KOPT-K1 (cell line): Measurements from ENCODE around the gene DDR1.
A peak's percentile ranks its signal among the peaks of the same experiment; 100 is the strongest.
"Not testable (repeated sequence)": the region's sequence is repeated elsewhere in the genome, so short reads cannot be mapped to it uniquely, and the experiment has no call there.

ENCODE experiments used
- H3K27ac ChIP-seq: fragments of 200-600 bp; sonication (generic); 2 replicates; pipeline ENCODE4 v1.5.1; 2016; ENCODE audit warnings: antibody characterized with exemption, mild to moderate bottlenecking, low read depth, low read length; ENCODE audit not compliant: poor library complexity, severe bottlenecking
- H3K36me3 ChIP-seq: fragments of 200-600 bp; sonication (generic); 2 replicates; pipeline ENCODE4 v1.5.1; 2017; ENCODE audit warnings: antibody characterized with exemption, mild to moderate bottlenecking, low read length, moderate library complexity; ENCODE audit not compliant: insufficient read depth
- H3K9me3 ChIP-seq: fragments of 200-600 bp; sonication (generic); 2 replicates; pipeline ENCODE4 v1.5.1; 2017; ENCODE audit warnings: antibody characterized with exemption, low read length, mild to moderate bottlenecking; ENCODE audit not compliant: insufficient read depth, poor library complexity, severe bottlenecking

Gene DDR1

GRCh38 chr6:30844118-30844535, 40.2 kb upstream of the DDR1 start:
- H3K27ac ChIP-seq, result peak overlapping the region; percentile 46
- H3K36me3 ChIP-seq, result no peaks in the 10 kb centered on the region
- H3K9me3 ChIP-seq, result no peaks in the 10 kb centered on the region

DNA sequence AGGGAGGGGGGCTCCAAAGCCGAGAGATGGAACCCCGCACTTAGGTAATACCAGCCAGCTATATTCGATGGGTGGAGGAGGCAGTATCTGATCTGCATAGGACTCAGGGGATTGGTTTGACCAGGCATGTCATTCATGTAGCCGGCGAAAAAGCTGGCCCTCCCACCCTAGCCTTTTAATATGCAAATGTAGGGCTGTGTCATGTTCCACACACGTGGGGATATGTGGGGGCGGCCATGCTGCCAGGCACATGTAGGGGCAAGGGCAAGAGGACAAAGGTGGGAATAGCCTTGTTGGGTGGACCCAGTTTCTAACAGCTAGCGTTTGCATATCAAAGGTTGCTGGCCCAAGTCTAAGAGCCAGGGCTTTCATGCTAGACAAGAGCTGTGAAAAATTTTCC, 39.1 kb upstream of the DDR1 start:
- H3K27ac ChIP-seq, result no peak overlapping the region
- H3K36me3 ChIP-seq, result no peaks in the 10 kb centered on the region
- peaks cover 4% of the 10 kb centered on the region for H3K9me3 ChIP-seq

DNA sequence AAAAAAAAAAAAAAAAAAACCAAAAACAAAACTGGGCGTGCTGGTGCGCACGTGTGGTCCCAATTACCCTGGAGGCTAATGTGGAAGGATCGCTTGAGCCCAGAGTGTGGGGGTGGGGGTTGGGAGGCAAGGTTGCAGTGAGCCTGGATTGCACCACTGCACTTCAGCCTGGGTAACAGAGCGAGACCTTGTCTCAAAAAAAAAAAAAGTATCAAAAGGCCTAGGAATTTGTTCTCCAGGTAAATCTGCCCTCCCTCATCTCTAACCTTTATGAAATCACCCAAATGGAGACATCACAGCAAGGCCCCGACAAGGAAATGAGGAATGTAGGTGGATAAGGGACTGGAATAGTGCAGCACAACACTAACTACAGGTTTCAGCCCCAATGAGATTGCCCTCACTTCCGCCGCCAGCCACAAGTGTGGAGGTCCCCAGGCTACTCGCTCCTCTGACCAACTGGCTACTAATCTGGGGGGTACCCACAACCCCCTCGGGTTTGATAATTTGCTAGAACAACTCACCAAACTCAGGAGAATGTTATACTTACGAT, 36.8 kb upstream of the DDR1 start:
- peaks cover 27% of the 10 kb centered on the region for H3K9me3 ChIP-seq
- no peak overlapping the region for H3K27ac ChIP-seq
- H3K36me3 ChIP-seq, result no peaks in the 10 kb centered on the region

GRCh38 chr6:30847971-30848436, 36.3 kb upstream of the DDR1 start:
- H3K27ac ChIP-seq, result no peak overlapping the region

DNA sequence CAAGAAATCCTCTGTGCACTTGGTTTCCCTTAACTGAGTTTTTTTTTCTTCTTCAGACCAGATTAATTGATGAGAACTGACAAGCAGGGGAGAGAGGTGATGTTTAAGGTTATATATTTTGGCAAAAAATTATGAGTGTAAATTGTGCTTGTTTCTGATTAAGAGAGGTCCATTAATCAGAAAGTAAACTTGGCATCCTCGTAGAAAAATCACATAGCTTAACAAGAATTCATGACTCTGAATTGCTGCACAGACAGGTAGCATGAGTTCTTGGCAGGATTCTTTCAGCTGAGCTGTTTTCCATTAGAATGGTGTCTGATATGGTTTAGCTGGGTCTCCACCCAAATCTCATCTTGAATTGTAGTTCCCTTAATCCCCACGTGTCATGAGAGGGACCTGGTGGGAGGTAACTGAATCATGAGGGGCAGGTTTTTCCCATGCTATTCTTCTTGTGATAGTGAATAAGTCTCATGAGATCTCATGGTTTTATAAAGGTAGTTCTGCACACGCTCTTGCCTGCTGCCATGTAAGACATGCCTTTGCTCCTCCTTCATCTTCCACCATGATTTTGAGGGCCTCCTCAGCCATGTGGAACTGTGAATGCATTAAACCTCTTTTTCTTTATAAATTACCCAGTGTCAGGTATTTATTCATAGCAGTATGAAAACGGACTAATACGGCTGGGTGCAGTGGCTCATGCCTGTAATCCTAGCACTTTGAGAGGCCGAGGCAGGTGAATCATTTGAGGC, 34.2 kb upstream of the DDR1 start:
- H3K9me3 ChIP-seq, result peaks cover 32% of the 10 kb centered on the region
- no peak overlapping the region for H3K27ac ChIP-seq
- no peaks in the 10 kb centered on the region for H3K36me3 ChIP-seq

More at GRCh38 chr6:30847971-30848436, 36.3 kb upstream of the DDR1 start:
- H3K36me3 ChIP-seq, result no peaks in the 10 kb centered on the region
- H3K9me3 ChIP-seq, result peaks cover 32% of the 10 kb centered on the region

DNA sequence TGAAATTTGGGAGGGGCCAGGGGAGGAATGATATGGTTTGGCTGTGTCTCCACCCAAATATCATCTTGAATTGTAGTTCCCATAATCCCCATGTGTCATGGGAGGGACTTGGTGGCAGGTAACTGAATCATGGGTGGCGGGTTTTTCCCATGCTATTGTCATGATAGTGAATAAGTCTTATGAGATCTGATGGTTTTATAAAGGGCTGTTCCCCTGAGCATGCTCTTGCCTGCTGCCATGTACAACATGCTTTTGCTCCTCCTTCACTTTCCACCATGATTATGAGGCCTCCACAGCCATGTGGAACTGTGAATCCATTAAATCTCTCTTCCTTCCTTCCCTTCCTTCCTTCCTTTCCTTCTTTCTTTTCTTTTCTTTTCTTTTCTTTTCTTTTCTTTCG, 31.9 kb upstream of the DDR1 start:
- H3K36me3 ChIP-seq, H3K27ac ChIP-seq: not testable (repeated sequence)
- peaks cover 32% of the 10 kb centered on the region for H3K9me3 ChIP-seq

- Histone ChIP-seq H3K36me3 (no peaks in the 10 kb centered on the region), H3K27ac (no peak overlapping the region), H3K9me3 (peaks cover 45% of the 10 kb centered on the region)
These were observed 29.9 kb upstream of the DDR1 start for GRCh38 chr6:30854285-30855040.

GRCh38 chr6:30855429-30856075, 28.8 kb upstream of the DDR1 start:
- Histone ChIP-seq H3K9me3 (peaks cover 48% of the 10 kb centered on the region), H3K27ac (no peak overlapping the region), H3K36me3 (no peaks in the 10 kb centered on the region)

GRCh38 chr6:30857112-30857511, 27.2 kb upstream of the DDR1 start:
- H3K9me3 ChIP-seq, result peaks cover 35% of the 10 kb centered on the region
- no peaks in the 10 kb centered on the region for H3K36me3 ChIP-seq
- no peak overlapping the region for H3K27ac ChIP-seq

DNA sequence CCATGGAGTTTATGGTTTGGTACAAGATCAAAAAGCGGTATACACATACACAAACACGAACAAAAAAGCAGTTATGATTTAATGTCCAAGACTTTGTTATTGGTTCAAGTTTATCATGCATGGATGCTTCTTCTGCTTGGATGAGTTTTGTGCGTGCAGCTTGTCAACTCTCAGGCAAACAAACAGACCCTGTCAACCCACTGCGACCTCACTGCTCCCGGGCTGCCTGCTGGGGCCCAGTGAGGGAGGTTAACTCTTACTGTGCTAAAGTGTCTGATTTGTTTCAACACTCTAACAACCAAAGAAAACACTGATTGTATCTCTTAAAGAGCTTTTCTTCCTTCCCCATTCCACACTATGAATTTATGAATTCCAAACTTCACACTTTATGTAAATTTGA, 26.8 kb upstream of the DDR1 start:
- Histone ChIP-seq H3K36me3 (no peaks in the 10 kb centered on the region), H3K27ac (no peak overlapping the region), H3K9me3 (peaks cover 31% of the 10 kb centered on the region)

GRCh38 chr6:30859726-30860125, 24.6 kb upstream of the DDR1 start:
- H3K27ac ChIP-seq, result not testable (repeated sequence)
- peaks cover 26% of the 10 kb centered on the region for H3K9me3 ChIP-seq

DNA sequence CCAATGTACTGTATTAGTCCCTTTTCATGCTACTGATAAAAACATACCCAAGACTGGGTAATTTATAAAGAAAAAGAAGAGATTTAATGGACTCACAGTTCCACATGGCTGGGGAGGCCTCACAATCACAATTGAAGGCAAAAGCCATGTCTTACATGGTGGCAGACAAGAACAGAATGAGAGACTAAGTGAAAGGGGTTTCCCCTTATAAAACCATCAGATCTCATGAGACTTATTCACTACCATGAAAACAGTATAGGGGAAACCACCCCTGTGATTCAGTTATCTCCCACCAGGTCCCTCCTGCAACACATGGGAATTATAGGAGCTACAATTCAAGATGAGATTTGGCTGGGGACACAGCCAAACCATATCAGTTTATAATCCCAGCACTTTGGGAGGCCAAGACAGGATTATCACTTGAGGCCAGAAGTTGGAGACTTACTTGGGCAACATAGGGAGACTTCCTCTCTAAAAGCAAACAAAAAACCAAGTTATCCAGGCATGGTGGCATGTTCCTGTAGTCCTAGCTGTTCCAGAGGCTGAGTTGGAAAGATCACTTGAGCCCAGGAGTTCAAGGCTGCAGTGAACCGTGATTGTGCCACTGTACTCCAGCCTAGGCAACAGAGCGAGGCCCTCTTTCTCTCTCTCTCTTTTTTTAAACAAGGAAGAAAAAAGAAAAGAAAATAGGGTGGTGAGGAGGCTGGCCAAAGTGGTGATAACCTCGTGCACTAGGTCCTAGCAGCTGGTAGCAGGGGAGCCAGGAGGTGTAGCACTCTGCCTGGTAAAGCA, 22.9 kb upstream of the DDR1 start:
- H3K27ac ChIP-seq, result no peak overlapping the region
- peaks cover 26% of the 10 kb centered on the region for H3K9me3 ChIP-seq
- H3K36me3 ChIP-seq, result no peaks in the 10 kb centered on the region

More at GRCh38 chr6:30859726-30860125, 24.6 kb upstream of the DDR1 start:
- not testable (repeated sequence) for H3K36me3 ChIP-seq

GRCh38 chr6:30862156-30862875, 22.0 kb upstream of the DDR1 start:
- H3K27ac ChIP-seq, result no peak overlapping the region
- H3K9me3 ChIP-seq, result peaks cover 26% of the 10 kb centered on the region
- no peaks in the 10 kb centered on the region for H3K36me3 ChIP-seq

DNA sequence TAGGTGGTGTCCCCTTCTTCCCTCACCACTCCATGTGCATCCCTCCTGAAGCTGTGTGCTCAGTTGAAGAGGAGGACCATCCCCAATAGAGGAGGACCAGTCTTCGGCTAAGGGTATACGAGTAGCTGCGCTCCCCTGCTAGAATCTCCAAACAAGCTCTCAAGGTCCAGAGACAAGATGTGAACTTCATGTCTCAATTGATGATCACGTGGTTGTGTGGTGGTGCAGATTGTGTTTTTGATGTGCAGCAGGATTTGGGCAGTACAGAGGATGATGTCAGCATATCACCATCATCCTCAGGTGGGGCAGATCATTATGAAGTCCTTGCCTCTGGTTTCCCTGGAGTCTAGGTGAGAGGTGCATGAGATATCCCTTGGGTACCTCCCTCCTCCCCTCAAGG, 20.0 kb upstream of the DDR1 start:
- Histone ChIP-seq H3K36me3 (no peaks in the 10 kb centered on the region), H3K9me3 (peaks cover 24% of the 10 kb centered on the region), H3K27ac (no peak overlapping the region)
